SK-N-SH (cell line): ENCODE measurements around the gene NFKB1. TPM values are rescaled to one million over a fixed set of nuclear protein-coding genes. Genes with fewer than 3 reads are reported as not detected.

Experiments
- CTCF ChIA-PET: fragments of 300-600, 350-600 bp; formaldehyde crosslinking; extraction: SDS; loops from one replicate; lab custom pipeline; 2021; lab: Yijun Ruan, JAX
- POLR2A ChIA-PET: fragments of 350-600 bp; sonication (Branson Sonifier 250); formaldehyde crosslinking; extraction: SDS; loops from one replicate; lab custom pipeline; 2020; ENCODE audit warnings: antibody characterized with exemption, inconsistent platforms; lab: Yijun Ruan, JAX
- DNase-seq: peaks from one replicate; pipeline ENCODE4 v3.0.0; 2012
- H2AFZ ChIP-seq: fragments of 200-600 bp; sonication (generic); 2 replicates; pipeline ENCODE4 v1.8.1; 2016; ENCODE audit warnings: antibody characterized with exemption, mild to moderate bottlenecking, low read depth
- H3F3A ChIP-seq: fragments of 200-600 bp; sonication (generic); replicated peaks from 2 replicates; pipeline ENCODE3; 2016; ENCODE audit warnings: antibody characterized with exemption, mild to moderate bottlenecking; ENCODE audit not compliant: insufficient read depth
- H3K27ac ChIP-seq, 2 experiments: fragments of 200-500 bp in 1 of 2; fragments of 200-600 bp in 1 of 2; sonication (Bioruptor generic) in 1 of 2; sonication (generic), shearing (Covaris generic) in 1 of 2; 2 replicates each; pipeline versions ENCODE4 v1.5.1 to v1.6.1; 2014 to 2016; ENCODE audit warnings: low read depth in 2 of 2, inconsistent platforms in 1 of 2, low read length in 1 of 2, mild to moderate bottlenecking in 1 of 2, mixed read lengths in 1 of 2
- H3K27me3 ChIP-seq: fragments of 200-600 bp; sonication (generic), shearing (Covaris generic); 2 replicates; pipeline ENCODE4 v1.6.1; 2016; ENCODE audit warnings: mixed run types; ENCODE audit not compliant: insufficient read depth
- H3K36me3 ChIP-seq, 2 experiments: fragments of 200-500 bp in 1 of 2; fragments of 200-600 bp in 1 of 2; sonication (Bioruptor generic) in 1 of 2; sonication (generic) in 1 of 2; replicated peaks in 1 of 2; 2 replicates each; pipeline versions ENCODE3 to v1.5.1; 2014 to 2016; ENCODE audit warnings: low read length in 1 of 2, mild to moderate bottlenecking in 1 of 2; ENCODE audit not compliant: insufficient read depth in 2 of 2, control insufficient read depth in 1 of 2
- H3K4me1 ChIP-seq, 2 experiments: fragments of 200-500 bp in 1 of 2; fragments of 200-600 bp in 1 of 2; sonication (Bioruptor generic) in 1 of 2; sonication (generic), shearing (Covaris generic) in 1 of 2; 2 replicates each; pipeline versions ENCODE4 v1.5.1 to v1.6.1; 2014 to 2016; ENCODE audit warnings: low read depth in 1 of 2, low read length in 1 of 2, mixed run types in 1 of 2; ENCODE audit not compliant: insufficient read depth in 2 of 2, control insufficient read depth in 1 of 2
- H3K4me2 ChIP-seq: fragments of 200-600 bp; sonication (generic), shearing (Covaris generic); 2 replicates; pipeline ENCODE4 v1.6.1; 2017; ENCODE audit warnings: mixed run types
- H3K4me3 ChIP-seq, 2 experiments: fragments of 200-500 bp in 1 of 2; fragments of 200-600 bp in 1 of 2; sonication (Bioruptor generic) in 1 of 2; sonication (generic), shearing (Covaris generic) in 1 of 2; 2 replicates each; pipeline versions ENCODE4 v1.5.1 to v1.8.1; 2014 to 2016; ENCODE audit warnings: low read depth in 2 of 2, inconsistent platforms in 1 of 2, low read length in 1 of 2, mild to moderate bottlenecking in 1 of 2, mixed read lengths in 1 of 2, moderate library complexity in 1 of 2
- H3K79me2 ChIP-seq: fragments of 200-600 bp; sonication (generic); 2 replicates; pipeline ENCODE4 v1.8.1; 2017; ENCODE audit warnings: mild to moderate bottlenecking; ENCODE audit not compliant: insufficient read depth
- H3K9ac ChIP-seq: fragments of 200-600 bp; sonication (generic); 2 replicates; pipeline ENCODE4 v1.6.1; 2017; ENCODE audit warnings: mixed run types
- H3K9me2 ChIP-seq: fragments of 200-600 bp; sonication (generic); 2 replicates; pipeline ENCODE4 v1.6.1; 2017; ENCODE audit warnings: mixed run types
- H3K9me3 ChIP-seq: fragments of 200-600 bp; sonication (generic); 2 replicates; pipeline ENCODE4 v1.6.1; 2017; ENCODE audit warnings: mixed run types, mild to moderate bottlenecking, moderate library complexity
- H4K20me1 ChIP-seq: fragments of 200-600 bp; sonication (generic); 2 replicates; pipeline ENCODE4 v1.6.1; 2017; ENCODE audit warnings: mild to moderate bottlenecking, mixed run types; ENCODE audit not compliant: insufficient read depth
- ELF1 ChIP-seq: IDR thresholded peaks from 2 replicates; pipeline ENCODE4 v1.4.0; 2012
- EP300 ChIP-seq, 2 experiments: IDR thresholded peaks; 2 replicates each; pipeline versions ENCODE4 v1.4.0 to v1.6.1; 2012; ENCODE audit warnings: borderline replicate concordance in 1 of 2, low read depth in 1 of 2, low read length in 1 of 2
- GABPA ChIP-seq: IDR thresholded peaks from 2 replicates; pipeline ENCODE4 v1.4.0; 2012; ENCODE audit warnings: low read depth, mild to moderate bottlenecking
- GATA2 ChIP-seq: sonication (generic); formaldehyde crosslinking; IDR thresholded peaks from 2 replicates; pipeline ENCODE4 v1.5.0; 2020; ENCODE audit warnings: mild to moderate bottlenecking, missing genetic modification reagents
- MEF2A ChIP-seq: IDR thresholded peaks from 2 replicates; pipeline ENCODE4 v1.4.0; 2012; ENCODE audit warnings: low read depth, borderline replicate concordance
- NFIC ChIP-seq: IDR thresholded peaks from 2 replicates; pipeline ENCODE4 v1.4.0; 2012; ENCODE audit warnings: borderline replicate concordance
- NRF1 ChIP-seq: IDR thresholded peaks from 2 replicates; pipeline ENCODE4 v1.6.1; 2012; ENCODE audit warnings: low read depth, mild to moderate bottlenecking, low read length
- RFX5 ChIP-seq: IDR thresholded peaks from 2 replicates; pipeline ENCODE4 v1.6.1; 2012; ENCODE audit warnings: mild to moderate bottlenecking, improper control_type of control experiment, low read length
- SMC3 ChIP-seq: IDR thresholded peaks from 2 replicates; pipeline ENCODE4 v1.6.1; 2012; ENCODE audit warnings: low read depth, low read length, improper control_type of control experiment
- TAF1 ChIP-seq: IDR thresholded peaks from 2 replicates; pipeline ENCODE4 v1.6.1; 2012; ENCODE audit warnings: low read depth, mild to moderate bottlenecking, low read length, moderate library complexity, borderline replicate concordance
- TCF12 ChIP-seq: IDR thresholded peaks from 2 replicates; pipeline ENCODE4 v1.4.0; 2012
- whole genome bisulfite sequencing: methylation state at CpG from one replicate; pipeline ENCODE4 v1.1.6; 2017; ENCODE audit warnings: low lambda C conversion rate; 5-methylcytosine and 5-hydroxymethylcytosine counted together
- polyA plus RNA-seq, 3 experiments: library from polyadenylated mRNA; depleted of rRNA; stranded (reverse); fragments of >200 nt; gene quantifications; 2 replicates each; pipeline ENCODE4 v1.2.3, GENCODE V29; 2012
- TF ChIP-seq, protein P1 (sequence below): IDR thresholded peaks from 2 replicates; pipeline ENCODE4; 2012

NFKB1 gene
- polyA plus RNA-seq, 1 of the 3 experiments (the other 2 are of a cell fraction), result 14.1 TPM

DNA sequence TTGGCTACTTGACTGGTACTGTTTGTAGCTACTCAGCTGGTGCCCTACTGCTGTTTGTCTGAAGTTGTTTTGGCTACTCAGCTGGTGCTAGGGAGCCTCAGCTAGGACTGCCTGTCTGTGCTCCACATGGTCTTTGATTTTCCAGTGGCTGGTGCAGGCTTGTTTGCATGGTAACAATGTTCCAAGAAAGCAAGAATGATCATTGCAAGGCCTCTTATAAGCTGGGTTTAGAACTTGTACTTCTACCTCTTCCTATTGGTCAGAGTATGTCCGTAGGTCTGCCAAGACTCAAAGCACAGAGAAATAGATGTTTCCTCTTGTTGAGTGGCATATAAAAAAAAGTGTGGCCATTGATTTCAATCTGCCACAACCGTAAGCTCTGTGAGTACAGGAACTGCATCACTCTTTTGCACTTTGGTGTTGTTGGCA is 17.6 kb downstream of the NFKB1 start:
- H4K20me1 ChIP-seq, result no peaks in the 10 kb centered on the region; the same call in 1 of the 2 replicates
- CTCF ChIA-PET, result interaction anchor here (1.1 kb wide), 1 partner anchor 528 kb away, joined by 3 read pairs; no protein-coding TSS in a partner anchor
- no peak overlapping the region for H3K27ac ChIP-seq
- H3K36me3 ChIP-seq, result peaks cover 0 to 19% of the 10 kb centered on the region in 2 experiments
- no peak overlapping the region for H3K4me2 ChIP-seq
- H3K4me1 ChIP-seq, result peaks cover 0 to 3% of the 10 kb centered on the region in 2 experiments; a peak in 1 of 4 replicates
- peaks cover 7% of the 10 kb centered on the region; the same call in 1 of the 2 replicates for H3K9me3 ChIP-seq
- H2AFZ ChIP-seq, result no peak overlapping the region
- 92% methylated on average over 2 of the region's 2 CpGs for WGBS
- DNase-seq, result no peak
- peaks cover 69% of the 10 kb centered on the region; the same call in 1 of the 2 replicates for H3K79me2 ChIP-seq
- no peaks in the 10 kb centered on the region for H3F3A ChIP-seq
- no peaks in the 10 kb centered on the region for H3K27me3 ChIP-seq
- POLR2A ChIA-PET, result no interaction called here
- H3K9me2 ChIP-seq, result no peaks in the 10 kb centered on the region
- TF ChIP-seq MEF2A, result no peak
- TF ChIP-seq, protein P1, sequence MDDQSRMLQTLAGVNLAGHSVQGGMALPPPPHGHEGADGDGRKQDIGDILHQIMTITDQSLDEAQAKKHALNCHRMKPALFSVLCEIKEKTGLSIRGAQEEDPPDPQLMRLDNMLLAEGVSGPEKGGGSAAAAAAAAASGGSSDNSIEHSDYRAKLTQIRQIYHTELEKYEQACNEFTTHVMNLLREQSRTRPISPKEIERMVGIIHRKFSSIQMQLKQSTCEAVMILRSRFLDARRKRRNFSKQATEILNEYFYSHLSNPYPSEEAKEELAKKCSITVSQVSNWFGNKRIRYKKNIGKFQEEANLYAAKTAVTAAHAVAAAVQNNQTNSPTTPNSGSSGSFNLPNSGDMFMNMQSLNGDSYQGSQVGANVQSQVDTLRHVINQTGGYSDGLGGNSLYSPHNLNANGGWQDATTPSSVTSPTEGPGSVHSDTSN, result no peak
- TF ChIP-seq EP300 (IDR thresholded peaks at IDR 0.05; ENCODE audit: borderline replicate concordance in 1 of 2, low read depth in 1 of 2, low read length in 1 of 2), result no peak
- no peak for TF ChIP-seq GABPA
- TF ChIP-seq ELF1, result no peak
- no peak for TF ChIP-seq GATA2
- TF ChIP-seq NFIC, result no peak
- H3K9ac ChIP-seq, result no peak overlapping the region
- H3K4me3 ChIP-seq, result no peak overlapping the region

DNA sequence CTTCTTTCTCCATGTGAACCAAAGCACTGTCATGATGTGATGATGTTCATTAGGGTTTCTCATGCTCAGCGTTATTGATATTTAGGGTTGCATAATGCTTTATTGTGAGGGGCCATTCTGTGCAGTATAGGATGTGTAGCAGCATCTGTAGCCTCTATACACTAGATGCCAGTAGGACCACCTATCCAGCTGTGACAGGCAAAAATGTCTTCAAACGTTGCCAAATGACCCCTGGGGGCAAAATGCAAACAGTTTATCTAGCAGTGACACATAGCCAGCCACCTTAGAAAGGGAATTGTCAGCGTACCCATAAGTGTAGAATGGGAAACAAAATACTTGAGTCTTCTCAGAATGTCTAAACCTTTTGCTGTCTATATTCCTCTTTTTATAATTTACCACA is 18.8 kb downstream of the NFKB1 start:
- peaks cover 2 to 19% of the 10 kb centered on the region in 2 experiments for H3K36me3 ChIP-seq
- no peak overlapping the region for H3K4me3 ChIP-seq
- no peak overlapping the region for H3K4me2 ChIP-seq
- peaks cover 0 to 3% of the 10 kb centered on the region in 2 experiments; a peak in 1 of 4 replicates for H3K4me1 ChIP-seq
- no peak for DNase-seq
- ChIA-PET POLR2A (no interaction called here), CTCF (interaction anchor here (1.1 to 1.2 kb wide), 2 partner anchors 24 to 49 kb away, joined by 3 read pairs; no protein-coding TSS in a partner anchor)
- 57% methylated on average over 3 of the region's 3 CpGs for WGBS
- no peak overlapping the region for H3K27ac ChIP-seq
- H3K27me3 ChIP-seq, result no peaks in the 10 kb centered on the region
- H3F3A ChIP-seq, result no peaks in the 10 kb centered on the region
- peaks cover 68% of the 10 kb centered on the region for H3K79me2 ChIP-seq
- no peaks in the 10 kb centered on the region; the same call in 1 of the 2 replicates for H4K20me1 ChIP-seq
- TF ChIP-seq RFX5, result no peak
- no peak for TF ChIP-seq TAF1
- no peaks in the 10 kb centered on the region for H3K9me2 ChIP-seq
- peaks cover 7% of the 10 kb centered on the region; the same call in 1 of the 2 replicates for H3K9me3 ChIP-seq
- H3K9ac ChIP-seq, result no peak overlapping the region
- H2AFZ ChIP-seq, result no peak overlapping the region

DNA sequence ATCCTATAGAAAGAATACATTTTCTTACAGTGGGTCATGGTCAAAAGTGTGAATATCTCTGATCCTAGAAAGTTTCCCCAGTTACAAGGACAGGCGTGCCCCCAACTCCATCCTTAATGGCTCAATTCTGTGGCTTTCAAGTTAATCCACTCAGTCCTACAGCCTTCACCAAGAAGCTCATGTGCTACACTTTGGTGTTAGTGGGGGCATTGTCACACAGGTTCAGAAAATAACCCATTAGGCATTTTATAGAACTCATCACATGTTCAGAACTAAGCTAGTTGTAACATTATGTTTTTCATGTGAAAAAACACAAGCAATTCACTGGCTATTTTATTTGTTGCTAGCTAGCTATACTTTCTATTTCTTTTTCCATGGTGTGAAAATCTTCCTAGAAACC is 20.4 kb downstream of the NFKB1 start:
- ChIA-PET CTCF (no interaction called here), POLR2A (no interaction called here)
- H3K27me3 ChIP-seq, result no peaks in the 10 kb centered on the region

More for the DNA sequence above, 20.4 kb downstream of the NFKB1 start:
- Histone ChIP-seq H2AFZ (no peak overlapping the region), H3F3A (no peaks in the 10 kb centered on the region), H3K79me2 (peaks cover 61% of the 10 kb centered on the region), H3K4me1 (peaks cover 0 to 3% of the 10 kb centered on the region in 2 experiments; a peak in 1 of 4 replicates), H3K4me2 (no peak overlapping the region), H3K27ac (no peak overlapping the region), H3K9me2 (no peaks in the 10 kb centered on the region), H3K36me3 (peaks cover 2 to 7% of the 10 kb centered on the region in 2 experiments), H3K9ac (no peak overlapping the region), H3K9me3 (no peaks in the 10 kb centered on the region), H4K20me1 (no peaks in the 10 kb centered on the region; the same call in 1 of the 2 replicates), H3K4me3 (no peak overlapping the region)
- WGBS, result 92% methylated on average over 1 of the region's 1 CpG
- DNase-seq, result no peak
- no peak for TF ChIP-seq SMC3
- no peak for TF ChIP-seq TAF1
- TF ChIP-seq ELF1, result no peak
- no peak for TF ChIP-seq TCF12
- no peak for TF ChIP-seq NRF1
